Erythroblast (primary cell): Measurements from ENCODE around the gene IQGAP3.

Experiments used
- GATA1 ChIP-seq: IDR thresholded peaks from 2 replicates; pipeline ENCODE4 v1.6.1; 2011; ENCODE audit warnings: low read depth, mild to moderate bottlenecking, control low read depth, low read length, moderate library complexity
- POLR2A ChIP-seq: IDR thresholded peaks from 2 replicates; pipeline ENCODE4 v1.6.1; 2011; ENCODE audit warnings: mild to moderate bottlenecking, low read length

DNA sequence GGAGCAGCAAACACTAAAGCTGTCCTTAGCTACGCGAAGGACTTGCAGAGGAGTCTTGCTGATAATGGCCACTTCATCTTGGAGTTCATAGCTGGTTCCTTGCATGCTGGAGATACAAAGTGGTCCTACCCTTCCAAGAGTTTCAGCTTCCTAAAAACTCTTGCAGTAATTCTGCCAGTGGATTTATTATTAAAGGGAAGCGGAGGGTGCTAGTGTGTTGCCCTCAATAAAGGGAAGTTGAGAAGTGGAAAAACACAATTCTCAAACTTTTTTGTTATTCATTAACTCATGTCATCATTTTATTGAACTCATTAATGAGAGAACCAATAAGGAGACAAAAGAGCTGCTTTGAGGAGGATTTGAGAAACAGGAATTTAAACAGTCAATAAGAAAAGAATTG is 40.3 kb upstream of the IQGAP3 start:
- no peak for TF ChIP-seq POLR2A
- TF ChIP-seq GATA1, result no peak
